Endothelial cell of umbilical vein (primary cell): ENCODE data around the gene PTPRF. TPM values are rescaled to one million over a fixed set of nuclear protein-coding genes. Genes with fewer than 3 reads are reported as not detected.

Experiments
- BruUV-seq: library from RNA; stranded (reverse); fragments of 400-500 nt; replicated peaks from 2 replicates; lab custom pipeline; 2021; lab: Mats Ljungman, UMichigan
- CTCF ChIA-PET: fragments of 300-600, 350-600 bp; sonication (Branson Sonifier 250); formaldehyde crosslinking; loops from one replicate; lab custom pipeline; 2021; ENCODE audit warnings: antibody characterized with exemption, inconsistent platforms; lab: Charles Lee
- POLR2A ChIA-PET: fragments of 300-600, 350-600 bp; sonication (Branson Sonifier 250); formaldehyde crosslinking; loops from one replicate; lab custom pipeline; 2021; ENCODE audit warnings: antibody characterized with exemption, inconsistent platforms; lab: Charles Lee
- DNase-seq: peaks from one replicate; pipeline ENCODE4 v3.0.0-alpha.2; 2011; ENCODE audit warnings: low read depth, low spot score
- FAIRE-seq: peaks from 2 replicates; lab custom pipeline; 2011; peaks lifted over from hg19 to GRCh38; lab: Jason Lieb, UNC
- H2AFZ ChIP-seq: 2 replicates; pipeline ENCODE4 v1.6.0; 2012; ENCODE audit warnings: low read depth, low read length, control low read depth, inconsistent platforms
- H3K27ac ChIP-seq: 2 replicates; pipeline ENCODE4 v1.5.1; 2011; ENCODE audit warnings: low read depth, mild to moderate bottlenecking, control low read depth, low read length, moderate library complexity; ENCODE audit not compliant: insufficient read depth
- H3K27me3 ChIP-seq, 2 experiments: 2 replicates each; pipeline versions ENCODE4 v1.6.0 to v1.6.1; 2011; ENCODE audit warnings: low read length in 2 of 2, mixed read lengths in 1 of 2; ENCODE audit not compliant: control insufficient read depth in 2 of 2, insufficient read depth in 2 of 2
- H3K36me3 ChIP-seq, 2 experiments: 2 replicates in 1 of 2; 3 replicates in 1 of 2; pipeline ENCODE4 v1.5.1; 2011; ENCODE audit warnings: low read length in 2 of 2, mild to moderate bottlenecking in 1 of 2, moderate library complexity in 1 of 2; ENCODE audit not compliant: control insufficient read depth in 2 of 2, insufficient read depth in 2 of 2; ENCODE audit errors: extremely low read depth in 1 of 2
- H3K4me1 ChIP-seq: 3 replicates; pipeline ENCODE4 v1.5.1; 2011; ENCODE audit warnings: mild to moderate bottlenecking, low read length; ENCODE audit not compliant: control insufficient read depth, insufficient read depth; ENCODE audit errors: extremely low read depth
- H3K4me2 ChIP-seq: 2 replicates; pipeline ENCODE4 v1.6.1; 2011; ENCODE audit warnings: low read length, control low read depth, mixed read lengths; ENCODE audit not compliant: insufficient read depth
- H3K4me3 ChIP-seq, 3 experiments: fragments of 200-600 bp in 1 of 3; sonication (generic), shearing (Covaris generic) in 1 of 3; replicated peaks in 1 of 3; 2 replicates each; pipeline ENCODE4 v1.5.1; 2011 to 2016; ENCODE audit warnings: control low read depth in 3 of 3, low read length in 3 of 3, mild to moderate bottlenecking in 2 of 3, inconsistent platforms in 1 of 3, low read depth in 1 of 3, moderate library complexity in 1 of 3; ENCODE audit not compliant: insufficient read depth in 1 of 3
- H3K79me2 ChIP-seq: 2 replicates; pipeline ENCODE4 v1.6.0; 2012; ENCODE audit warnings: low read length, inconsistent platforms; ENCODE audit not compliant: control insufficient read depth, insufficient read depth
- H3K9ac ChIP-seq: replicated peaks from 2 replicates; pipeline ENCODE3; 2011; ENCODE audit warnings: low read length, control low read depth; ENCODE audit not compliant: insufficient read depth; ENCODE audit errors: extremely low read depth
- H3K9me1 ChIP-seq: replicated peaks from 3 replicates; pipeline ENCODE4 v1.6.0; 2011; ENCODE audit warnings: mild to moderate bottlenecking, low read length; ENCODE audit not compliant: control insufficient read depth, insufficient read depth; ENCODE audit errors: extremely low read depth
- H3K9me3 ChIP-seq: replicated peaks from 2 replicates; pipeline ENCODE4 v1.5.1; 2012; ENCODE audit warnings: low read length, inconsistent platforms; ENCODE audit not compliant: control insufficient read depth, insufficient read depth
- H4K20me1 ChIP-seq: replicated peaks from 2 replicates; pipeline ENCODE3; 2011; ENCODE audit warnings: mild to moderate bottlenecking, low read length; ENCODE audit not compliant: control insufficient read depth, insufficient read depth; ENCODE audit errors: extremely low read depth
- FOS ChIP-seq: IDR thresholded peaks from 2 replicates; pipeline ENCODE4 v1.6.1; 2011; ENCODE audit warnings: mild to moderate bottlenecking, low read length, moderate library complexity, borderline replicate concordance; ENCODE audit not compliant: insufficient read depth
- POLR2AphosphoS5 ChIP-seq: IDR thresholded peaks from 2 replicates; pipeline ENCODE4 v1.6.1; 2012; ENCODE audit warnings: low read depth, mild to moderate bottlenecking, control low read depth, low read length, moderate library complexity; ENCODE audit not compliant: insufficient read depth
- dilution Hi-C: fragments of 300-500 bp; cut with MboI; formaldehyde crosslinking; loops from one replicate; pipeline ENCODE4 v1.15.0; 2019; ENCODE audit warnings: low sequenced_read_pairs; ENCODE audit not compliant: extremely low pct_ligation_motif_present
- intact Hi-C: fragments of 100-400 bp; cut with micrococcal nuclease; formaldehyde crosslinking; loops from one replicate; pipeline ENCODE4 v1.10.0; 2022
- polyA plus RNA-seq, 4 experiments: library from polyadenylated mRNA; depleted of rRNA in 3 of 4; stranded (reverse) in 3 of 4; unstranded in 1 of 4; fragments of >200 nt; gene quantifications; 2 replicates each; pipeline versions ENCODE4 v1.2.1 to v1.2.3, GENCODE V29; 2011 to 2012; ENCODE audit warnings: missing spikeins in 1 of 4
- total RNA-seq: library from RNA; stranded (reverse); gene quantifications from 2 replicates; pipeline ENCODE4 v1.2.3, GENCODE V29; 2021
- TF ChIP-seq, protein P1 (sequence below), 2 donors: IDR thresholded peaks; 1 replicate in 1 of 2; 2 replicates in 1 of 2; pipeline ENCODE4 v1.5.1; 2011; ENCODE audit warnings: low read length in 2 of 2, mild to moderate bottlenecking in 2 of 2, moderate library complexity in 2 of 2, control low read depth in 1 of 2, inconsistent platforms in 1 of 2, low read depth in 1 of 2; ENCODE audit not compliant: insufficient read depth in 1 of 2; ENCODE audit errors: extremely low read depth in 1 of 2

PTPRF gene
- total and polyA plus RNA-seq, 2 donors (not counting 3 experiments of a cell fraction or from before 2014, with no cell fraction given), result 217 to 338 TPM

DNA sequence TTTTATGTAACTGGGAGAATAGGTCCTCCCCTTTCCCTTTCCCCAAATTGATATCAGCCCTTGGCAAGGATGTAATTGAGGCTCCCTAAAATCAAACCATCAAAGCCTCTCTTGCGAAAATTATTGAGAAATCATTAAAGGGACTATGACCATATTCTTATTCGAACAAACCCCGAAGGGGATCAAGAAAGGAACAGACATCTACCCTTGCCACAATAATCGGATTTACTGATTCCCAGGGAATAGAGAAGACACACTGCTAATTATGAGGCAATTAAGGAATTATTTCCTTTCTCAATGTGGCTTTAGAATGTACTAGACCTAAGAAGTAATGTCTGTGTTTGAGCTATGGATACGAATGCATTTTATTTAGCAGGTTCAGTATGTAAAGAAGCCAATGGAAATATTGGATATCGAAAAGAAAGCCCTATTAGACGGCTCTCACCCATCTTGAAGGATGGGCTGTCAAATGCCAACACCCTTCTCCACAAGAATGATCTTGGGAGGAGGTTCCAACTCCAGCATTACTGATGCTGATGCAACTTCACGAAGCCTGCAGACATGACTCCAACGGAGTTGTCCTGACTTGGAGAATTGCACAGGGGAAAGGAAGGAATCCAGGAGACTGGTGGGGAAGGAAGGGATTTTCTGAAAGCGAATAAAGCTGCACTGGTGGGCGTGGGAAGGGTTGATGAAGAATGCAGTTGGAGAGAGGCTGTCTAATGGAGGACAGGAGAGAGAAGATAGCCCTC, 11.6 kb upstream of the PTPRF start:
- intact Hi-C loops, result no loop called here
- no peaks in the 10 kb centered on the region for H3K9me1 ChIP-seq
- no peak for FAIRE-seq
- no peak overlapping the region for H3K9ac ChIP-seq
- H3K4me3 ChIP-seq, result no peak overlapping the region
- H3K4me2 ChIP-seq, result no peak overlapping the region
- CTCF ChIA-PET, result interaction anchor here (1.0 to 2.4 kb wide), 2 partner anchors 11 to 16 kb away, joined by 3 to 10 read pairs; no protein-coding TSS in a partner anchor
- dilution Hi-C loops, result no loop called here
- H3K36me3 ChIP-seq, result no peaks in the 10 kb centered on the region
- H3K4me1 ChIP-seq, result no peaks in the 10 kb centered on the region
- no peaks in the 10 kb centered on the region for H3K9me3 ChIP-seq
- H4K20me1 ChIP-seq, result no peaks in the 10 kb centered on the region
- no peak for DNase-seq
- no peaks in the 10 kb centered on the region for H3K79me2 ChIP-seq
- BruUV-seq, result no TSS peak
- no peak overlapping the region for H2AFZ ChIP-seq
- TF ChIP-seq FOS (no peak), POLR2AphosphoS5 (no peak)
- TF ChIP-seq, protein P1, sequence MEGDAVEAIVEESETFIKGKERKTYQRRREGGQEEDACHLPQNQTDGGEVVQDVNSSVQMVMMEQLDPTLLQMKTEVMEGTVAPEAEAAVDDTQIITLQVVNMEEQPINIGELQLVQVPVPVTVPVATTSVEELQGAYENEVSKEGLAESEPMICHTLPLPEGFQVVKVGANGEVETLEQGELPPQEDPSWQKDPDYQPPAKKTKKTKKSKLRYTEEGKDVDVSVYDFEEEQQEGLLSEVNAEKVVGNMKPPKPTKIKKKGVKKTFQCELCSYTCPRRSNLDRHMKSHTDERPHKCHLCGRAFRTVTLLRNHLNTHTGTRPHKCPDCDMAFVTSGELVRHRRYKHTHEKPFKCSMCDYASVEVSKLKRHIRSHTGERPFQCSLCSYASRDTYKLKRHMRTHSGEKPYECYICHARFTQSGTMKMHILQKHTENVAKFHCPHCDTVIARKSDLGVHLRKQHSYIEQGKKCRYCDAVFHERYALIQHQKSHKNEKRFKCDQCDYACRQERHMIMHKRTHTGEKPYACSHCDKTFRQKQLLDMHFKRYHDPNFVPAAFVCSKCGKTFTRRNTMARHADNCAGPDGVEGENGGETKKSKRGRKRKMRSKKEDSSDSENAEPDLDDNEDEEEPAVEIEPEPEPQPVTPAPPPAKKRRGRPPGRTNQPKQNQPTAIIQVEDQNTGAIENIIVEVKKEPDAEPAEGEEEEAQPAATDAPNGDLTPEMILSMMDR (IDR thresholded peaks at IDR 0.05; ENCODE audit: extremely low read depth in 1 of 2, insufficient read depth in 1 of 2, low read depth in 1 of 2, low read length in 2 of 2), result no peak
- POLR2A ChIA-PET, result no interaction called here
- no peak overlapping the region for H3K27ac ChIP-seq
- H3K27me3 ChIP-seq, result peaks cover 5% of the 10 kb centered on the region in 2 experiments
